ENCODE data around the gene OLFML2B.

DNA sequence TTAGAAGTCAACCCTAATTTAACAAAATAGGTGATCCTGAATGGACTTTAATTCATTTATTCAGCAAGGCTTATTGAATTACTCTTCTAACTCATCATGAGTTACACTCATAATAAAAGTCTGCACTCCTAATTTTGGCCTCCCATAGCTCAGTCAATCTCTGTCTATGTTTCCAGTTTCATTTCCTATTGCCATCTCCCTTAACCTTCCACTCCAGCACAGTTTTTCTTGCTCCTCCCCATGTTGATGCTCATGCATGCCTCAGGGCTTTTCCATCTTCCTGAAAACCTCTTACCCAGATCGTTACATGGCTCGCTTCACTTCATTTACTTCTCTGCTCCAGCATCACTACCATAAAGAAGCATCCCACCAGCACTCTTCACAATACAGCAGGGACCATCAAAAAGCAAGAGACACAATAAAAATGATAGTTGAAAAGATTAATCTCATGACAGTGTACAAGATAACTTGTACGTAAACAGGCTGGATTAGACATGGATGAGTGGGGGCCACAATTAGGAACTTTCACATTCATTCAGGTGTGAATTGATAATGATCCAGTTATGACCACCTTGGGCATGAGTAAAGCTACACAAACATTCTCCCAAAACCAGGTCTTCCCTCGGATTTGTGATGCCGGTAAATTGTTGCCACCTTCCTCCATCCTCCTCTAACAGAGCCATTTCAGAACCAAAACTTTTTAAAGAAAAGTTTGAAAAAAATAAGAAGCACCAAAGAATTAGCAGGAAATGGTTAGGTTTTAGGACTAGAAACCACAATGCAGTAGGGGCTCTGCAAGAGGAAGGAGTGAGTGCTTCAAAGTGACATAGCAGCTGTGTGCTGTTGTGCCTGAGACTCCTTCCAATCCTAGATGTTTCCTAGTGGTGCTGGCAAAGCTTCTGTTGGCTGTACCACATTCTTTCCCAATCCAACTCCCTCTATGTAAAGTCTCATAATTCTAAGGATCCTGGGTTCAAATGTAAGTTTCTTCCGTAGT is 89.8 kb downstream of the OLFML2B start:
- TF ChIP-seq, protein P1, sequence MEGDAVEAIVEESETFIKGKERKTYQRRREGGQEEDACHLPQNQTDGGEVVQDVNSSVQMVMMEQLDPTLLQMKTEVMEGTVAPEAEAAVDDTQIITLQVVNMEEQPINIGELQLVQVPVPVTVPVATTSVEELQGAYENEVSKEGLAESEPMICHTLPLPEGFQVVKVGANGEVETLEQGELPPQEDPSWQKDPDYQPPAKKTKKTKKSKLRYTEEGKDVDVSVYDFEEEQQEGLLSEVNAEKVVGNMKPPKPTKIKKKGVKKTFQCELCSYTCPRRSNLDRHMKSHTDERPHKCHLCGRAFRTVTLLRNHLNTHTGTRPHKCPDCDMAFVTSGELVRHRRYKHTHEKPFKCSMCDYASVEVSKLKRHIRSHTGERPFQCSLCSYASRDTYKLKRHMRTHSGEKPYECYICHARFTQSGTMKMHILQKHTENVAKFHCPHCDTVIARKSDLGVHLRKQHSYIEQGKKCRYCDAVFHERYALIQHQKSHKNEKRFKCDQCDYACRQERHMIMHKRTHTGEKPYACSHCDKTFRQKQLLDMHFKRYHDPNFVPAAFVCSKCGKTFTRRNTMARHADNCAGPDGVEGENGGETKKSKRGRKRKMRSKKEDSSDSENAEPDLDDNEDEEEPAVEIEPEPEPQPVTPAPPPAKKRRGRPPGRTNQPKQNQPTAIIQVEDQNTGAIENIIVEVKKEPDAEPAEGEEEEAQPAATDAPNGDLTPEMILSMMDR (conservative IDR thresholded peaks at IDR 0.05; ENCODE audit: low read depth, low read length), result no peak
- TF ChIP-seq EZH2 (IDR thresholded peaks at IDR 0.05; ENCODE audit: borderline replicate concordance, low read depth, low read length, poor library complexity, severe bottlenecking), result no peak
